GM12872 (cell line): ENCODE measurements around the gene ABCF3.

Experiments
- TF ChIP-seq, protein P1 (sequence below): IDR thresholded peaks from 3 replicates; pipeline ENCODE4 v1.5.1; 2011; ENCODE audit warnings: low read depth, mild to moderate bottlenecking, low read length, moderate library complexity; ENCODE audit not compliant: insufficient read depth

The ABCF3 gene

DNA sequence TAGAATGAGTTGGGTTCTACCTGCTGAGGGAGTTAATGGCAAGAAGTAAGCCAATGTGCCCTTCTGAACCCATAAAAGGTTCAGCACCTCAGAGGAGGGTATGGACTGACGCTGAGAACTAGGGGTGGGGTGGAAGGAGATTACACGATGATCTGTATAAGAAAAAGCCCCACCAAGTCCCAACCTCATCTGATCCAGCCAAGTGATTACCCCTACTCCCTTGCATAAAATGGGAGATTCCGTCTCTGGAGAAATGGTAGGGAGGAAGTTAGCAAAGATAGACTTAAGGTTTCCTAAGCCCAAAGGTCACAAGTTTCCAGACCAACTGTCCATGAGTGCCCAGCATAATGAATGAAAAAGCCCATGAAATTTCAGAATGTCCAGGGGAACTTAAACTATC lies 37.9 kb upstream of the ABCF3 start:
- TF ChIP-seq, protein P1, sequence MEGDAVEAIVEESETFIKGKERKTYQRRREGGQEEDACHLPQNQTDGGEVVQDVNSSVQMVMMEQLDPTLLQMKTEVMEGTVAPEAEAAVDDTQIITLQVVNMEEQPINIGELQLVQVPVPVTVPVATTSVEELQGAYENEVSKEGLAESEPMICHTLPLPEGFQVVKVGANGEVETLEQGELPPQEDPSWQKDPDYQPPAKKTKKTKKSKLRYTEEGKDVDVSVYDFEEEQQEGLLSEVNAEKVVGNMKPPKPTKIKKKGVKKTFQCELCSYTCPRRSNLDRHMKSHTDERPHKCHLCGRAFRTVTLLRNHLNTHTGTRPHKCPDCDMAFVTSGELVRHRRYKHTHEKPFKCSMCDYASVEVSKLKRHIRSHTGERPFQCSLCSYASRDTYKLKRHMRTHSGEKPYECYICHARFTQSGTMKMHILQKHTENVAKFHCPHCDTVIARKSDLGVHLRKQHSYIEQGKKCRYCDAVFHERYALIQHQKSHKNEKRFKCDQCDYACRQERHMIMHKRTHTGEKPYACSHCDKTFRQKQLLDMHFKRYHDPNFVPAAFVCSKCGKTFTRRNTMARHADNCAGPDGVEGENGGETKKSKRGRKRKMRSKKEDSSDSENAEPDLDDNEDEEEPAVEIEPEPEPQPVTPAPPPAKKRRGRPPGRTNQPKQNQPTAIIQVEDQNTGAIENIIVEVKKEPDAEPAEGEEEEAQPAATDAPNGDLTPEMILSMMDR, result no peak

DNA sequence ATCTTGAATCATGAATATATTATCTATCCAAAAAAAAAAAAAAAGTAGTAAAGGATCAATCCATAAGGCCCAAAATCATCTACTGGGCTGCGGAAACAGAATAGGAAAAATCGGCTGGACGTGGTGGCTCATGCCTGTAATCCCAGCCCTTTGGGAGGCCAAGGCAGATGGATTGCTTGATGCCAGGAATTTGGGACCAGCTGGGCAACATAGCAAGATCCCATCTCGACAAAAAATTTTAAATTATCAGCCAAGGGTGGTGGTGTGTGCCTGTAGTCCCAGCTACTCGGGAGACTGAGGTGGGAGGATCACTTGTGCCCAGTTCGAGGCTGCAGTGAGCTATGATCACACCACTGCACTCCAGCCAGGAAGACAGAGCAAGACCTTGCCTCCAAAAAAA lies 36.9 kb upstream of the ABCF3 start:
- TF ChIP-seq, protein P1, result no peak

DNA sequence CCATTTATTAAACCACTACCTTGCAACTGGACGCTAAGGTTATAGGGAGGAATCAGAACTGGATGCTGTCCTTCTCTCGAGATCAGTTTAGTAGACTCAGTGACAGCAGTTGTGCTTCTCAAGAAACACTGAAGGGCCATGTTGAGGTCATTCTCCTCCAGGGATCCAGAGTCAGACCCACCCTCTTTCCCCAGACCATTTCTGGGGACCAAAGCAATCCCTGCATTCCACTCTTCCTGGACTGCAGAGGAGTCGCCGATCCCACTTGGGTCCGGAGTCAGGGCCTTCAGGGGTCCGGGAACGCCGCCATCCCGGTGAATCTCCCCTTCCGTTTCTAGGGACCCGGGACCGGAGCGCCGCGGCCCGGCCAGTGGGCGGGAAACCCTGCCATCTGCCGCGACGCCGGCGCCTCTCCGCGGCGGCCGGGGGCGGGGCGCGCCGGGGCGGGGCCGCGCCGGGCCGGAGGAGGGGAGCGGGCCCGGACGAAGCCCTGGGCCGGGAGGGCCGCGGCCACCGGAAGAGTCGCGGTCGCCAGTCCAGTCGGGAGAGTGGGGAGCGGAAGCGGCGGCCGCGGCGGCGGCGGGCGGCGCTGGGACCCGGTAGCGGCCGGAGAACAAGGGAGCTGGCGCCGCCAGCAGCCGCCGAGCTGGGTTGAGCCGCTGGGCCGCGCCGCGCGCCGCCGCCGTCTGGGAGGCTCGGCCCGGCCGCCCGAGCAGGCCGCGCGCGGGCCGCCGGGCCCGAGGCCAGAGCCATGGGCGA lies 30.9 kb upstream of the ABCF3 start, which contains the start of gene DVL3:
DVL3 (plus strand) TSS at position 493 of the 759 bp plus-strand sequence; CDS start at position 752, 259 bp downstream.
- TF ChIP-seq, protein P1, result no peak

- TF ChIP-seq, protein P1, result no peak
Observed at GRCh38 chr3:184155644-184156521, 30.1 kb upstream of the ABCF3 start.

GRCh38 chr3:184156522-184156955 lies 29.5 kb upstream of the ABCF3 start:
- TF ChIP-seq, protein P1, result no peak

DNA sequence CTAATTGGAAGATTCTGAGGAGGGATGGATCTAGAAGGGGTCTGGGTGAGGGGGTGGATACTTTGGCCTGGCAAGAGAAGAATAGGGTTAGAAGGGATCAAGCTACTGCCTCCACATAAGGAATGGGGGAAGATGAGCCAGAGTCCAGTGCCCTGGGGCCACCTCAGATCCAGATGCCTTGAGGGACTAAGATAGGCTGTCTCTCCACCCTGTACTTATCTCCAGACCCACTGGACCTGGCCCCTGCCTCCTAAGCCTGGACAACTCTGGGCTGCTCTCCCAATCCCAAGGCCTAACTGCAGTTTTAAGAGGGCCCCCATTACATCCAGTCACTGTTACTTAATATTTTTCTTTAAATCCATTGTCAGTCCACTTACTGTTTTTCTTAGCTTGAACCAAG lies 28.8 kb upstream of the ABCF3 start:
- TF ChIP-seq, protein P1, result no peak

DNA sequence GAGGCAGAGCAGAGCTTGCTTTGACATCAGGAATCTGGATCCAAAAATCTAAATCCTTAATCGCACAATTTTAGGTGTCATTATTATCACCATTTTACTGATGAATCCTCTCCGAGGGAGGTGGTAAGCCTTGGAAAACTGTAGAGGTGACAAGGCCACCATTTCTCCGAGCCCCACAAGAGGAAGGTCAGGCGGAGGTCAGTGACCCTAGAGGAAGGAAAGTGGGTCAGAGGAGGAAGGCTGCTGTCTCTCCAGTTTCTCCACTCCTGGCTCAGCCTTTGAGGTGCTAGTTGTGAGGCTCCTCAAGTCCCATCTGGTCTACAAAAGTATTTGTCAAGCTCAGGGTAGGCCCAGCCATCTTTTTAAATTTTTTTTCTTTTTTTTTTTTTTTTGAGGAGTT lies 27.6 kb upstream of the ABCF3 start:
- TF ChIP-seq, protein P1, result no peak
